ENCODE data around the gene SSH2. TPM values are rescaled to one million over a fixed set of nuclear protein-coding genes. Genes with fewer than 3 reads are reported as not detected.

SSH2 gene
- total and polyA plus RNA-seq, 2 donors (not counting 1 experiment from before 2014, with no cell fraction given) = 51.5 to 183 TPM

- no peaks in the 10 kb centered on the region for H3K9me3 Mint-ChIP-seq (ENCODE audit: insufficient read depth)
- DNase-seq = peak; percentile 82
- peak overlapping the region; percentile 85 for H3K9ac ChIP-seq (ENCODE audit: low read length)
- peaks cover 50% of the 10 kb centered on the region for H3K4me1 Mint-ChIP-seq
- H3K27ac Mint-ChIP-seq = peak overlapping the region; percentile 73
- peaks cover 30% of the 10 kb centered on the region for H3K79me2 ChIP-seq (ENCODE audit: control insufficient read depth, insufficient read depth, low read length)
- peak overlapping the region in 4 of 5 experiments; percentile 31 to 75 (median 53) for H3K4me3 ChIP-seq (ENCODE audit: control extremely low read depth in 1 of 5, extremely low read depth in 1 of 5, insufficient read depth in 1 of 5, low read depth in 2 of 5, low read length in 4 of 5)
- H2AFZ ChIP-seq (ENCODE audit: insufficient read depth, low read depth, low read length, poor library complexity, severe bottlenecking) = peak overlapping the region; percentile 99
- H4K20me1 ChIP-seq (ENCODE audit: control insufficient read depth, insufficient read depth, low read length, poor library complexity, severe bottlenecking) = peaks cover 14% of the 10 kb centered on the region
- H3K36me3 ChIP-seq (replicated peaks in 1 of 2; ENCODE audit: control extremely low read depth in 1 of 2, control insufficient read depth in 1 of 2, extremely low read depth in 1 of 2, insufficient read depth in 2 of 2, low read length in 1 of 2) = no peaks in the 10 kb centered on the region
- intact Hi-C loops (cut with micrococcal nuclease) = loop anchor here (1.0 to 5.0 kb wide), 3 partner anchors 12 to 170 kb away; no protein-coding TSS in a partner anchor
- peaks cover 0 to 2% (median 0%) of the 10 kb centered on the region in 3 donors for H3K9me3 ChIP-seq (ENCODE audit: control extremely low read depth in 1 of 3, control insufficient read depth in 2 of 3, insufficient read depth in 1 of 3, low read length in 2 of 3)
- ChIA-PET CTCF (interaction anchor here (0.6 to 4.7 kb wide), 32 partner anchors 8 to 503 kb away, joined by 3 to 126 read pairs (median 4); partner anchors contain the start of genes ABHD15 and TP53I13), POLR2A (interaction anchor here (0.6 to 3.0 kb wide), 7 partner anchors 7 to 470 kb away, joined by 3 to 18 read pairs (median 5); partner anchors contain the start of gene TP53I13)
- H3K27me3 ChIP-seq (replicated peaks in 1 of 4; ENCODE audit: control extremely low read depth in 1 of 4, control insufficient read depth in 3 of 4, insufficient read depth in 4 of 4, low read length in 3 of 4) = peaks cover 0 to 7% (median 2%) of the 10 kb centered on the region in 4 experiments
- peak overlapping the region; percentile 91 for H3K4me3 Mint-ChIP-seq
- no peak overlapping the region for H3K27ac ChIP-seq (ENCODE audit: low read length in 2 of 2)
- ATAC-seq (ENCODE audit: low read depth) = peak; percentile 50
- H3K4me2 ChIP-seq (replicated peaks; ENCODE audit: low read depth, low read length, poor library complexity, severe bottlenecking) = peak overlapping the region; percentile 99
- no peak for TF ChIP-seq EZH2 (IDR thresholded peaks at IDR 0.05; ENCODE audit: borderline replicate concordance, insufficient read depth, low read depth, low read length, poor library complexity, severe bottlenecking)
- TF ChIP-seq CTCF (IDR thresholded peaks at IDR 0.05) = peak; percentile 97
- H3K27me3 Mint-ChIP-seq = no peaks in the 10 kb centered on the region
- WGBS (ENCODE audit: insufficient coverage) = 30% methylated on average over 8 of the region's 25 CpGs
- peaks cover 50 to 60% of the 10 kb centered on the region in 2 donors for H3K4me1 ChIP-seq (ENCODE audit: control insufficient read depth in 2 of 2, insufficient read depth in 2 of 2, low read length in 2 of 2)
Observed at GRCh38 chr17:29591737-29592608, 338.1 kb downstream of the SSH2 start.

All from B cell (primary cell).